Astrocyte (in vitro differentiated cells and primary cell): Measurements from ENCODE around the gene TRMT2A.

Experiments
- CTCF ChIP-seq: IDR thresholded peaks from 2 replicates; pipeline ENCODE4 v1.5.1; 2011; ENCODE audit warnings: low read depth, mild to moderate bottlenecking, inconsistent platforms, low read length, moderate library complexity; ENCODE audit not compliant: insufficient read depth
- EZH2 ChIP-seq: IDR thresholded peaks from 2 replicates; pipeline ENCODE4 v1.6.1; 2012; ENCODE audit warnings: mild to moderate bottlenecking, low read length, inconsistent platforms; ENCODE audit not compliant: insufficient read depth

- TF ChIP-seq CTCF: no peak
- no peak for TF ChIP-seq EZH2
These were observed 40.6 kb upstream of the TRMT2A start for GRCh38 chr22:20157430-20158183.
